Measurements from ENCODE around the gene ABAT.

ABAT gene

GRCh38 chr16:8818504-8819270 is 144.3 kb downstream of the ABAT start:
- no peak for DNase-seq (ENCODE audit: low spot score)

- no peak for DNase-seq (ENCODE audit: low spot score)
Observed at GRCh38 chr16:8819411-8820034, 145.1 kb downstream of the ABAT start.

GRCh38 chr16:8822403-8822802 is 148.0 kb downstream of the ABAT start:
- no peak for DNase-seq (ENCODE audit: low spot score)

GRCh38 chr16:8826278-8826879 is 152.0 kb downstream of the ABAT start:
- DNase-seq (ENCODE audit: low spot score): no peak

GRCh38 chr16:8828541-8829165 is 154.2 kb downstream of the ABAT start:
- no peak for DNase-seq (ENCODE audit: low spot score)

GRCh38 chr16:8831450-8831849 is 157.0 kb downstream of the ABAT start:
- no peak for DNase-seq (ENCODE audit: low spot score)

GRCh38 chr16:8831871-8832716 is 157.7 kb downstream of the ABAT start:
- DNase-seq (ENCODE audit: low spot score): no peak

DNA sequence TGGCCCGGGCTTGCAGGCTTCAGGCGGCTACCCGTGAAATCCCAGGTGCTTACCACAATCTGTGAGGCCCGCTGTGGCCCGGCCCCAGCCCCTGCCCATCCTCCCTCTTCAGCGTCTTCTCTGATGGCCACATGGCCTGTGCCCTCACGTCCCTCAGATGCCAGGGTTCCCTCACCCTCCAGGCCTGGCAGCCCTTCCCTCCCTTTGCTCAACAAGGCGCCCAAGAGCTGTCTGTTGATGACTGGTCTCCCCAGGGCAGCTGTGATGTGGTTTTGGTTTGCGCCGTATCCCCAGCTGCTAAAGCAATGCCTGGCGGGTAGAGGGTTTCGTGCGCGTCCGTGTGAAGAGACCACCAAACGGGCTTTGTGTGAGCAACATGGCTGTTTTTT is 158.3 kb downstream of the ABAT start:
- DNase-seq (ENCODE audit: low spot score): no peak

All from left forelimb (tissue), 1 donor.